HG03095 (cell line): Measurements from ENCODE around the gene UPF1.
"Not testable (repeated sequence)": the region's sequence is repeated elsewhere in the genome, so short reads cannot be mapped to it uniquely, and the experiment has no call there.

Experiments
- ATAC-seq: cut with Tn5 transposase; IDR thresholded peaks from one replicate; pipeline ENCODE4 v1.9.1; 2021; ENCODE audit warnings: moderate library complexity; ENCODE audit not compliant: unreplicated experiment

The UPF1 gene

DNA sequence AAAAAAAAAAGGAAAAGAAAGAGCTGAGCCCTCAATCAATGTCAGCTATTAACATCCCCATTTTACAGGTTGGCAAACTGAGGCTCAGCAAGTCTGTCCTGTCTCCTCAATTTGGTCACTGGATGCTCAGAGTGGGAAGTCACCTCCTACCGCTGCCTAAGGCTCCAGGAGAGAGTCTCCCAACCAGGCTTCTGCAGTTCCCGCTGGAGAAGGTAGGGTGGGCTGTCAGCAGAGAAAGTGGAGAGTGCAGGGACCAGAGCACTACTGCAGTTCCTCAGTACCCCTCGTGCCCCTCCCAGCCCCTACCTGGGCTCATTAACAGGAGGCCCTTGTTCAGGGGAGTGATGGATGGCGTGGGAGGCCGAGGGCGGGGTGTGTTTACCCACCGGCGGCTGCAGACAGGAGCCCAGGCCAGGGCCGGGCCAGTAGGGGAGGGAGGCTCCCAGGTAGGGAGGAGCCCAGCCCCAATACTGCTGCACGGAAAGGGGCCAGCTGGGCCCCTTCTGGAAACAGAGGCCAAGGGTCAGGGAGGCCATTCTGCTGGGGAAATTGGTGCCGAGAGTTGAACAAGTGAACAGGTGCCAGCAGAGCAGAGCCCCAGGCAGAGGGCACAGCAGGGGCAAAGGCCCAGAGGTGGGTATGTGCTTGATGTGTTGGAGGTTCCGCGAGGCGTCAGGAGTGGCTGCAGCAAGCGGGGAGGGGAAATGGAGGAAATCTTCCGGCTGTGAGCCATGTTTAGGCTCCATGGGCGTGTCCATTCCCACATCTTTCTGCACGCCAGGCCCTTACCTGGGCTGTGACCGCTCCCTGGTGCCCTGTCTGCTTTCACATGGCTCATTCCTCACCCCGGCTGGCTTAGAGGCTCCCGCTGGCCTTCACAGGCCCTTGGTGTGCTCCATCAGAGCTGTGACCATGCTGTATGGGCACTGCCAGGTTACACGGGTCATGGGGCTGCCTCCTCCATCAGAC, 33.1 kb upstream of the UPF1 start:
- ATAC-seq: no peak

GRCh38 chr19:18799389-18799970, 32.3 kb upstream of the UPF1 start:
- no peak for ATAC-seq

DNA sequence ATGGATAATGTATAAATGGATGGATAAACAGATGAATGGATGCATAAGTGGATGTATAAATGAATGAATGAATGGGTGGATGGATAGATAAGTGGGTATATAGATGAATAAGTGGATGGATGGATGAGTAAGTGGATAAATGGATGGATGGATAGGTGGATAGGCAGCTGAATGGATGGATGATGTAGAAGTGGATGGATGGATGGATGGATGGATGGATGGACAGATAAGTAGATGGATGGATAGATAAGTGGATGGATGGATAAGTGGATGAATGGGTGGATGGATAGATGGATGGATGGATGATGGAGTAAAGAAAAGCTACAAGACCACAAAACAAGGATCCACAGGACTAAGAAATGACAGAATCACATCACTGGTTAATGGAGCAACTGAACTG, 31.7 kb upstream of the UPF1 start:
- ATAC-seq: no peak

GRCh38 chr19:18800636-18801035, 31.1 kb upstream of the UPF1 start:
- no peak for ATAC-seq

- no peak for ATAC-seq
Measured at GRCh38 chr19:18802354-18802753, 29.4 kb upstream of the UPF1 start.

DNA sequence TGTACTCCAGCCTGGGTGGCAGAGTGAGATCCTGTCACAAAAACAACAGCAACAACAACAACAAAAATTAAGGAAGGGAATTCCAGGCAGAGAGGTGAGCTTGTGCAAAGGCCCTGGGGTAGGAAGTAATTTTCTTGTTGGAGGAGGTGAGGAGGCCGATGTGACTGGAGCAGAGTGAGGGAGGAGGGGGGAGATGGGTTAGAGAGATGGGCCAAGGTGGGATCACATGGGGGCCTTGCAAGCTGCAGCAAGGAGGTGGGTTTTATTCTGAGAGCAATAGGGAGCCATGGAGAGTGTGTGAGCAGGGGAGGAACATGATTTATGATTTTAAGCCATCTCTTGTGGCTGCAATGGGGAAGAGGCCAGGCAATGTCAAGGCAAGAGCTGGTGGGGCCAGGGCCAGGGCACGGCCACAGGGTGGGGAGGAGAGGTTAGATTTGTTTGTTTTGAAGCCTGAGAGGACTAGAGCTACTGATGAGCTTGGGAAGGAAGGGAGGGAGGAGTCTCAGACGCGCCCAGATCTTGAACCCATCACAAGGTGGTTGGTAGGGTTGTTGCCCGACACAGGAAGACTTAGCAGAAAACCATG, 28.1 kb upstream of the UPF1 start:
- no peak for ATAC-seq

GRCh38 chr19:18804139-18804601, 27.6 kb upstream of the UPF1 start:
- ATAC-seq: no peak

GRCh38 chr19:18804643-18805042, 27.1 kb upstream of the UPF1 start:
- ATAC-seq: no peak

- no peak for ATAC-seq
Measured at GRCh38 chr19:18807861-18808331, 23.9 kb upstream of the UPF1 start.

- ATAC-seq: no peak
Measured at GRCh38 chr19:18809149-18809868, 22.4 kb upstream of the UPF1 start.

GRCh38 chr19:18811638-18812037, 20.1 kb upstream of the UPF1 start:
- ATAC-seq: not testable (repeated sequence)

DNA sequence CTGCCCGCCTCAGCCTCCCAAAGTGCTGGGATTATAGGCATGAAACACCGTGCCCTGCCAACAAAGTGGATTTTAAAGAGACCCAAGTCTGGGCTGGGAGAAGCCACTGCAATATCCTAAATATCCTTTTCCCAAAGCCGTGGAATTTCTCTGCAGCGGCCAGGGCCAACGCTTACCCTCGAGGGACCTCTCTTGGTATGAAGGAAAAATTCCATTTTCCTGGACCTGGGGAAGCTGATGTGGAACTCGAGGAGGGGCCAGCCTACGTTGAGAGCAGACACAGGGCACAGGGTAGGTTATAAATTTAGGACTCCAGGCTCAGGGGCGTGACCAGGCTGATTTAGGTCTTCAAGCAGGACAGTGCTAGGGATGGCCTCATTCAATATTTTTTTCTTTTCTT, 17.7 kb upstream of the UPF1 start:
- no peak for ATAC-seq

GRCh38 chr19:18815673-18816072, 16.1 kb upstream of the UPF1 start:
- no peak for ATAC-seq

GRCh38 chr19:18816645-18817044, 15.1 kb upstream of the UPF1 start:
- ATAC-seq: not testable (repeated sequence)

DNA sequence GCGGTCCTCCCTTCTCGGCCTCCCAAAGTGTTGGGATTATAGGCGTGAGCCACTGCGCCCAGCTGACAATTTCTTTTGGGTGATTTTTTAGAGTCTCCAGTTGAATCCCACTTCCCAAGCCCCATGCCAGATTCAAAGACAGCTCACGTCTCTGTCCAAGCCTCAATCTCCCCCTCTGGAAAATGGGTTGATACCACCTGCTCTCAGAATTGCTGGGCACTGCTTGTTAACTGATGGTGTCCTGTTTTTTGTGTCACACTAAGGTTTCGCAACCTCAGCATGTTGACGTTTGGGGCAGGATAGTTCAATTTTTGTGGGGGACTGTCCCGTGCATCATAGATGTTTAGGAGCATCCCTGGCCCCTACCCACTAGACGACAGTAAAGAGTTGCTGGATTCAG, 14.2 kb upstream of the UPF1 start:
- ATAC-seq: no peak

GRCh38 chr19:18828786-18829185, 3.0 kb upstream of the UPF1 start:
- no peak for ATAC-seq

GRCh38 chr19:18830488-18830887, 1.3 kb upstream of the UPF1 start:
- no peak for ATAC-seq

GRCh38 chr19:18832306-18833140, 764 bp downstream of the UPF1 start:
- ATAC-seq: peak; percentile 31

DNA sequence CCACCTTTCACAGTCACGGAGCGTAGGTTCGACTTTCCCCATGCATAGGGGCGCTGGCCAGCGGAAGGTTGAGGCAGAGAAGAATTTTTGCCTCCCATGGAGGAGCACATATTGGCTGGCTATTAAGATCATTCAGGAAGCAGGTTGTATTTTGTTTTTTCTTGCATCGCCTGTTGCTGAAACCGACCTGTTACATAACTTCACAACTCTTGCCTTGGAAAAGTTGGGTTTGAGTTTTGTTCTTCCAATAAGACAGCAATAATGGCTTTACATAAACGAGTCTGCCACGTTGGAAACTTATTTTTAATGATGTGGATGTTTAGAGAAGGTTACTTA, 1.4 kb downstream of the UPF1 start:
- no peak for ATAC-seq
